ENCODE results near the gene DIP2C. TPM values are rescaled to one million over a fixed set of nuclear protein-coding genes. Genes with fewer than 3 reads are reported as not detected.
"Not testable (repeated sequence)": the region's sequence is repeated elsewhere in the genome, so short reads cannot be mapped to it uniquely, and the experiment has no call there.

DIP2C gene
- total RNA-seq, 1 experiment from 2014 or later = 11.4 TPM

DNA sequence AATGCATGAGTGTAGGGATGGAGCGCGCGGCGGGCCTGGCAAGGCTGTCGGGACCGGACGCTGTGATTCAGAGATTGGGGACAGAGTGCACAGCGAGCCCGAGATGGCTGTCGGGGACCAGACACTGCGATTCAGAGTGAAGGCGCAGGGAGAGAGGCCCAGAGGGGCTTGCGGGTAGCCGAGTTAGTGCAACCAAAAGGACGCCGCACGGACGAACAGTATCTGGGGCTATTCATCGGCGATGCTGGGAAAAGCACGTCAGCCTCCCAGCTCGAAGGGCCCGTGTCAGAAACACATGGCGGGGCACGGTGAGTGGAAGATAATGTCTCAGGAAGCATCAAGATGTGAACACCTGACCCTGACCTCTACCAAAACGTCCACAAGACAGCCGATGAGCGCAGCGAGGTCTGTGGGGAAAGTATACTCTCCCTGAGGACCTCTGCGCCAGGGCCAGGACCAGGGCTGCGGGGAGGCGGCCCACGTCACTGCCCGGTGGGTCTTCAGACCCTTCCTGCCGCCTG is 338.4 kb downstream of the DIP2C start:
- BruUV-seq (replicated peaks) = no TSS peak

DNA sequence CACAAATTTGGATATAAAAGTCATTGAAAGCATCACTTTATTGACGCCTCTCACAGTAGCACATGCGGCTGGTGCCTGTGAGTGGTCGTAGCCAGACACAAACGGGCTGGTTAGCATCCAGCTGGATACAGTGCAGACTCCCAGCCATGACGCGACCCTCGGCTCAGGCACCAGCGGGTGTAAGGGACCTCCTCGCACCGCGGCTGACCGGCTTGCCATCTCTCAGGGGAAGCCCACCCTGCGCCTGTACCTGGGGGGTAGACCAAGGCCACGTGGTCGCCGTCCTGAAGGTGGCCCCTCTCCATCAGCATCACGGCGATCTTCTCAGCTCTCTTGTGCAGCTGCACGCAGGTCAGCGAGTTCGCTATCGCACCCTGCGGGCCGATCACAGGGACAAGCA is 340.4 kb downstream of the DIP2C start:
- CTCF ChIA-PET = no interaction called here
- no TSS peak for BruUV-seq (replicated peaks)

More for the DNA sequence above, 338.4 kb downstream of the DIP2C start:
- H3K27me3 ChIP-seq (replicated peaks; ENCODE audit: control insufficient read depth, insufficient read depth, low read length) = no peaks in the 10 kb centered on the region
- Mint-ChIP-seq H3K27me3 (ENCODE audit: insufficient read depth, unreplicated experiment) (no peaks in the 10 kb centered on the region), H3K4me1 (ENCODE audit: low read depth, unreplicated experiment) (no peaks in the 10 kb centered on the region), H3K4me3 (ENCODE audit: unreplicated experiment) (no peak overlapping the region), H3K36me3 (ENCODE audit: insufficient read depth, unreplicated experiment) (peaks cover 20% of the 10 kb centered on the region), H3K9me3 (ENCODE audit: unreplicated experiment) (no peaks in the 10 kb centered on the region), H3K27ac (ENCODE audit: unreplicated experiment) (no peak overlapping the region)
- no peak for DNase-seq
- ChIA-PET POLR2A (interaction anchor here (1.0 kb wide), 1 partner anchor 8 kb away, joined by 3 read pairs; no protein-coding TSS in a partner anchor), CTCF (interaction anchor here (0.6 kb wide), 1 partner anchor 63 kb away, joined by 3 read pairs; no protein-coding TSS in a partner anchor)
- intact Hi-C loops (cut with micrococcal nuclease; ENCODE audit: unreplicated experiment) = no loop called here
- H3K4me1 ChIP-seq = no peaks in the 10 kb centered on the region
- H3K4me3 ChIP-seq (ENCODE audit: low read depth, low read length) = no peak overlapping the region
- TF ChIP-seq, protein P1, sequence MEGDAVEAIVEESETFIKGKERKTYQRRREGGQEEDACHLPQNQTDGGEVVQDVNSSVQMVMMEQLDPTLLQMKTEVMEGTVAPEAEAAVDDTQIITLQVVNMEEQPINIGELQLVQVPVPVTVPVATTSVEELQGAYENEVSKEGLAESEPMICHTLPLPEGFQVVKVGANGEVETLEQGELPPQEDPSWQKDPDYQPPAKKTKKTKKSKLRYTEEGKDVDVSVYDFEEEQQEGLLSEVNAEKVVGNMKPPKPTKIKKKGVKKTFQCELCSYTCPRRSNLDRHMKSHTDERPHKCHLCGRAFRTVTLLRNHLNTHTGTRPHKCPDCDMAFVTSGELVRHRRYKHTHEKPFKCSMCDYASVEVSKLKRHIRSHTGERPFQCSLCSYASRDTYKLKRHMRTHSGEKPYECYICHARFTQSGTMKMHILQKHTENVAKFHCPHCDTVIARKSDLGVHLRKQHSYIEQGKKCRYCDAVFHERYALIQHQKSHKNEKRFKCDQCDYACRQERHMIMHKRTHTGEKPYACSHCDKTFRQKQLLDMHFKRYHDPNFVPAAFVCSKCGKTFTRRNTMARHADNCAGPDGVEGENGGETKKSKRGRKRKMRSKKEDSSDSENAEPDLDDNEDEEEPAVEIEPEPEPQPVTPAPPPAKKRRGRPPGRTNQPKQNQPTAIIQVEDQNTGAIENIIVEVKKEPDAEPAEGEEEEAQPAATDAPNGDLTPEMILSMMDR (IDR thresholded peaks at IDR 0.05; ENCODE audit: insufficient read depth in 1 of 2, low read depth in 1 of 2, low read length in 1 of 2, severe bottlenecking in 1 of 2, unreplicated experiment in 1 of 2) = no peak
- H3K9me3 ChIP-seq = no peaks in the 10 kb centered on the region
- H3K36me3 ChIP-seq (ENCODE audit: control insufficient read depth, insufficient read depth, low read length) = peaks cover 1% of the 10 kb centered on the region; the same call in 1 of the 2 replicates

DNA sequence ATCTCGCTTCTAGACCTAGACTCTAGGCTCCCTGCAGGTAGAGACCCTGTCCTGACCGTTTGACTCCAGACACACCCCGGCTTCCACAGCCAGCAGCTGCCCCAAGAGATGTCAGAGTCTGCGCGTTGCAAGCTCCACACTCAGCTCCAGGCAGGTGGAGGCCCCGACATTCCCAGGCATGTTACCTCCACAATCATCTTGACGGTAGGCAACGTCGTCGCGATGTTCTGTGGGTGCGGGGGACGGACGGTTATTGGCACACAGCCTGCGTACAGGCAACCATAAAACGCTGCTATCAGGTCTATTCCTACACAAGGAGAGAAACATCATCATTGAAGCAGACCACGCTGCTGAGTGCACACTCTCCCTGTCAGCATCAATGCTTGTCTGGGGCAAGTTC is 341.0 kb downstream of the DIP2C start:
- no peak overlapping the region for H3K27ac Mint-ChIP-seq (ENCODE audit: unreplicated experiment)
- DNase-seq = no peak
- no peak overlapping the region for H3K4me3 Mint-ChIP-seq (ENCODE audit: unreplicated experiment)
- H3K4me3 ChIP-seq (ENCODE audit: low read depth, low read length) = no peak overlapping the region
- intact Hi-C loops (cut with micrococcal nuclease; ENCODE audit: unreplicated experiment) = no loop called here
- H3K36me3 ChIP-seq (ENCODE audit: control insufficient read depth, insufficient read depth, low read length) = no peaks in the 10 kb centered on the region; the same call in 1 of the 2 replicates
- H3K27me3 ChIP-seq (replicated peaks; ENCODE audit: control insufficient read depth, insufficient read depth, low read length) = no peaks in the 10 kb centered on the region
- H3K27me3 Mint-ChIP-seq (ENCODE audit: insufficient read depth, unreplicated experiment) = no peaks in the 10 kb centered on the region
- no peaks in the 10 kb centered on the region for H3K4me1 ChIP-seq
- TF ChIP-seq, protein P1 (IDR thresholded peaks at IDR 0.05; ENCODE audit: insufficient read depth in 1 of 2, low read depth in 1 of 2, low read length in 1 of 2, severe bottlenecking in 1 of 2, unreplicated experiment in 1 of 2) = no peak
- ChIA-PET CTCF (no interaction called here), POLR2A (no interaction called here)
- no peaks in the 10 kb centered on the region for H3K9me3 Mint-ChIP-seq (ENCODE audit: unreplicated experiment)
- peaks cover 10% of the 10 kb centered on the region for H3K36me3 Mint-ChIP-seq (ENCODE audit: insufficient read depth, unreplicated experiment)
- H3K4me1 Mint-ChIP-seq (ENCODE audit: low read depth, unreplicated experiment) = no peaks in the 10 kb centered on the region
- no TSS peak for BruUV-seq (replicated peaks)
- H3K9me3 ChIP-seq = no peaks in the 10 kb centered on the region

More for the DNA sequence above, 340.4 kb downstream of the DIP2C start:
- Histone ChIP-seq H3K27me3 (replicated peaks; ENCODE audit: control insufficient read depth, insufficient read depth, low read length) (no peaks in the 10 kb centered on the region), H3K9me3 (no peaks in the 10 kb centered on the region), H3K4me1 (no peaks in the 10 kb centered on the region), H3K4me3 (ENCODE audit: low read depth, low read length) (no peak overlapping the region), H3K36me3 (ENCODE audit: control insufficient read depth, insufficient read depth, low read length) (peaks cover 1% of the 10 kb centered on the region; the same call in 1 of the 2 replicates)
- Mint-ChIP-seq H3K27me3 (ENCODE audit: insufficient read depth, unreplicated experiment) (no peaks in the 10 kb centered on the region), H3K4me3 (ENCODE audit: unreplicated experiment) (no peak overlapping the region), H3K9me3 (ENCODE audit: unreplicated experiment) (no peaks in the 10 kb centered on the region), H3K4me1 (ENCODE audit: low read depth, unreplicated experiment) (no peaks in the 10 kb centered on the region), H3K27ac (ENCODE audit: unreplicated experiment) (no peak overlapping the region), H3K36me3 (ENCODE audit: insufficient read depth, unreplicated experiment) (peaks cover 10% of the 10 kb centered on the region)
- TF ChIP-seq, protein P1 (IDR thresholded peaks at IDR 0.05; ENCODE audit: insufficient read depth in 1 of 2, low read depth in 1 of 2, low read length in 1 of 2, severe bottlenecking in 1 of 2, unreplicated experiment in 1 of 2) = no peak
- intact Hi-C loops (cut with micrococcal nuclease; ENCODE audit: unreplicated experiment) = no loop called here
- DNase-seq = no peak
- POLR2A ChIA-PET = no interaction called here

DNA sequence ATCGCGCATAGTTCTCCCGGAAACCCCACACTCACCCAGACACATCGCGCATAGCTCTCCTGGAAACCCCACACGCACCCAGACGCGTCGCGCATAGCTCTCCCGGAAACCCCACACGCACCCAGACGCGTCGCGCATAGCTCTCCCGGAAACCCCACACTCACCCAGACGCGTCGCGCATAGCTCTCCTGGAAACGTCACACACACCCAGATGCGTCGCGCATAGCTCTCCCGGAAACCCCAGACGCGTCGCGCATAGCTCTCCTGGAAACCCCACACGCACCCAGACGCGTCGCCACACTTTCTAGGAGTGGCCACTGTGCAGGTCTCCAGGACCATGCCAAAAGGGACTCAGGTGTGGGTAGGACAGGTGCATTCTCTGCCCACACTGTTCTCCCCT is 341.7 kb downstream of the DIP2C start:
- H3K4me1 Mint-ChIP-seq (ENCODE audit: low read depth, unreplicated experiment); H3K27ac Mint-ChIP-seq (ENCODE audit: unreplicated experiment); H3K36me3 ChIP-seq (ENCODE audit: control insufficient read depth, insufficient read depth, low read length); H3K4me3 ChIP-seq (ENCODE audit: low read depth, low read length); CTCF ChIA-PET; H3K27me3 ChIP-seq (replicated peaks; ENCODE audit: control insufficient read depth, insufficient read depth, low read length); H3K9me3 ChIP-seq; H3K9me3 Mint-ChIP-seq (ENCODE audit: unreplicated experiment); BruUV-seq (replicated peaks); DNase-seq; H3K4me1 ChIP-seq; H3K4me3 Mint-ChIP-seq (ENCODE audit: unreplicated experiment); H3K27me3 Mint-ChIP-seq (ENCODE audit: insufficient read depth, unreplicated experiment); POLR2A ChIA-PET; intact Hi-C loops (cut with micrococcal nuclease; ENCODE audit: unreplicated experiment): not testable (repeated sequence)
- H3K36me3 Mint-ChIP-seq (ENCODE audit: insufficient read depth, unreplicated experiment) = peaks cover 12% of the 10 kb centered on the region

DNA sequence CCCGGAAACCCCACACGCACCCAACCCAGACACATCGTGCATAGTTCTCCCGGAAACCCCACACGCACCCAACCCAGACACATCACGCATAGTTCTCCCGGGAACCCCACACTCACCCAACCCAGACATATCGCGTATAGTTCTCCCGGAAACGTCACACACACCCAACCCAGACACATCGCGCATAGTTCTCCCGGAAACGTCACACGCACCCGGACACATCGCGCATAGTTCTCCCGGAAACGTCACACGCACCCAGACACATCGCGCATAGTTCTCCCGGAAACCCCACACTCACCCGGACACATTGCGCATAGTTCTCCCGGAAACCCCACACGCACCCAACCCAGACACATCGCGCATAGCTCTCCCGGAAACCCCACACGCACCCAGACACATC is 342.3 kb downstream of the DIP2C start:
- H3K9me3 Mint-ChIP-seq (ENCODE audit: unreplicated experiment); H3K9me3 ChIP-seq; H3K4me3 Mint-ChIP-seq (ENCODE audit: unreplicated experiment); intact Hi-C loops (cut with micrococcal nuclease; ENCODE audit: unreplicated experiment); H3K27me3 ChIP-seq (replicated peaks; ENCODE audit: control insufficient read depth, insufficient read depth, low read length); H3K4me3 ChIP-seq (ENCODE audit: low read depth, low read length); H3K4me1 Mint-ChIP-seq (ENCODE audit: low read depth, unreplicated experiment); H3K27ac Mint-ChIP-seq (ENCODE audit: unreplicated experiment); CTCF ChIA-PET; H3K27me3 Mint-ChIP-seq (ENCODE audit: insufficient read depth, unreplicated experiment); DNase-seq; H3K4me1 ChIP-seq; POLR2A ChIA-PET; H3K36me3 ChIP-seq (ENCODE audit: control insufficient read depth, insufficient read depth, low read length); BruUV-seq (replicated peaks): not testable (repeated sequence)
- H3K36me3 Mint-ChIP-seq (ENCODE audit: insufficient read depth, unreplicated experiment) = peaks cover 18% of the 10 kb centered on the region
